Measurements from ENCODE around the gene CD200. TPM values are rescaled to one million over a fixed set of nuclear protein-coding genes. Genes with fewer than 3 reads are reported as not detected.
A peak's percentile ranks its signal among the peaks of the same experiment; 100 is the strongest.

CD200 gene
- total and polyA plus RNA-seq, 12 donors, result 1.3 to 20.7 (median 3.3) TPM; not detected in 1

DNA sequence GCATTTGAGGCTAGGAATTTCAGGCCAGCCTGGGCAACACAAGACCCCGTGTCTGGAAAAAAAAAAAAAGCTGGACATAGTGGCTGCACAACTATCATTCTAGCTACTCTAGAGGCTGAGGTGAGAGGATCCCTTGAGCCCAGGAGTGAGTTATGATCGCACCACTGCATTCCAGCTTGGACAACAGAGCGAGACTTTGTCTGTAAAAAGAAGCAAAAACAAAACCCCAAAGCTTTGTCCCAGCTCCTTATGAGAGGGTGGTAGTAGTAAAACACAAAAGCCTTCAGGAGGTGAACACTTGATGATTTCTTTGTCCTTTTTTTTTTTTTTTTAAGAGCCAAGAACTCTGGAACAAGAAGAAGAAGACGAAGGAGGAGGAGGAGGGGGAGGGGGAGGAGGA, 1.1 kb upstream of the CD200 start:
- Histone ChIP-seq H3K27me3 (no peaks in the 10 kb centered on the region), H3K4me3 (no peak overlapping the region), H3K4me1 (replicated peaks in 1 of 2) (no peaks in the 10 kb centered on the region), H3K36me3 (replicated peaks in 1 of 2) (no peaks in the 10 kb centered on the region), H3K9me3 (replicated peaks in 1 of 3) (peaks cover 0 to 5% (median 0%) of the 10 kb centered on the region in 3 donors), H3K27ac (no peak overlapping the region)
- 84 to 92% (median 90%) methylated on average over 4 of the region's 4 CpGs for WGBS, 4 donors
- TF ChIP-seq, protein P1, sequence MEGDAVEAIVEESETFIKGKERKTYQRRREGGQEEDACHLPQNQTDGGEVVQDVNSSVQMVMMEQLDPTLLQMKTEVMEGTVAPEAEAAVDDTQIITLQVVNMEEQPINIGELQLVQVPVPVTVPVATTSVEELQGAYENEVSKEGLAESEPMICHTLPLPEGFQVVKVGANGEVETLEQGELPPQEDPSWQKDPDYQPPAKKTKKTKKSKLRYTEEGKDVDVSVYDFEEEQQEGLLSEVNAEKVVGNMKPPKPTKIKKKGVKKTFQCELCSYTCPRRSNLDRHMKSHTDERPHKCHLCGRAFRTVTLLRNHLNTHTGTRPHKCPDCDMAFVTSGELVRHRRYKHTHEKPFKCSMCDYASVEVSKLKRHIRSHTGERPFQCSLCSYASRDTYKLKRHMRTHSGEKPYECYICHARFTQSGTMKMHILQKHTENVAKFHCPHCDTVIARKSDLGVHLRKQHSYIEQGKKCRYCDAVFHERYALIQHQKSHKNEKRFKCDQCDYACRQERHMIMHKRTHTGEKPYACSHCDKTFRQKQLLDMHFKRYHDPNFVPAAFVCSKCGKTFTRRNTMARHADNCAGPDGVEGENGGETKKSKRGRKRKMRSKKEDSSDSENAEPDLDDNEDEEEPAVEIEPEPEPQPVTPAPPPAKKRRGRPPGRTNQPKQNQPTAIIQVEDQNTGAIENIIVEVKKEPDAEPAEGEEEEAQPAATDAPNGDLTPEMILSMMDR (IDR thresholded peaks at IDR 0.05), result no peak
- TF ChIP-seq POLR2A (IDR thresholded peaks at IDR 0.05), result no peak
- no peak for DNase-seq
- intact Hi-C loops (cut with DNase I), result no loop called here

DNA sequence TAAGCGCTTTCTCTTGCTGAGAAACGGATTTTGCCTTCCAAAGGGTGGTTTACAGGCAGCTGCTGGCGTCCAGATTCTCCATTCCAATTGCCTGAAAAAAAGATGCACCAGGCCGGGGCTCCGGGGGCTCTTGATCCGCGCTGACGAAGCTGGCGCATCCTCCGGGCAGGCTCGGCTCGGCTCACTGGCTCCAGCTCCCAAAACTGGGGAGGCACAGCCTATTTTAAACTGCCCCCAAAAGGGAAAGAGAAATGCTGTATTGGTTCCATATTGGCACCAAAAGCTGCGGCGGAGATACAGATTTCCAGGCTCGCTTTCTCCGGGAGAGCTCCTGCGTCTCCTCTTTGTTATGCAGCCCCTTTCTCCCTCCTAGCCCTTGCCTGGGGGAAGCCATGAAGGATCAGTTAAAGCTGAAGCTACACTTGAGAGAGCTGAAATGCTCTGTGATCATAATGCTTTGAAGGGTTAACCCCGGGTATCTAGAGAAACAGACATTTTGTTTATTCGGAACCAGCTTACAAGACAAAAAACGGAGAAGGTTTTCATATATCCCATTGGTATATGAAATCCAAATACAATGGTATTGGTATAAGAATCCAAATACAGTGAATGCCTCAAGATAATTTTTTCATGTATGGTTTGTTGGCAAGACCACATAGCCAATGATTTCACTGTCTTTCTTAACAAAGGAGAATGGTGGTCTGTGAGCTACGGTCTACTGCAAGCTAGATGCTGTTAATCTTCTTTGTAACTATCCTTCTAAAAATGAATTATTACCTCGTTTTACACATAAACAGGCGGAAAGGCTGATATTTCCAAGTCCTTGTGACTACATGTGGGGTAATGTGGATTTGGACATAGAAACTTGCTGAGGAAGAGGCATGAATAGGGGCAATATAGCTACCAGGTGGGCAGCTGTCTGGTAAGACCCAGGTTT, 693 bp downstream of the CD200 start:
- TF ChIP-seq, protein P1 (IDR thresholded peaks at IDR 0.05), result no peak
- no peak for TF ChIP-seq POLR2A (IDR thresholded peaks at IDR 0.05)
- intact Hi-C loops (cut with DNase I), result no loop called here
- Histone ChIP-seq H3K4me3 (peak overlapping the region in 2 of 4 donors; percentile 4 to 41), H3K4me1 (replicated peaks in 1 of 2) (no peaks in the 10 kb centered on the region), H3K36me3 (replicated peaks in 1 of 2) (no peaks in the 10 kb centered on the region), H3K27me3 (no peaks in the 10 kb centered on the region), H3K9me3 (replicated peaks in 1 of 3) (peaks cover 0 to 5% (median 0%) of the 10 kb centered on the region in 3 donors), H3K27ac (peak overlapping the region in 2 of 5 donors; percentile 12 to 80)
- no peak for DNase-seq
- 8 to 51% (median 33%) methylated on average over 11 to 23 of the region's 23 CpGs for WGBS, 4 donors

DNA sequence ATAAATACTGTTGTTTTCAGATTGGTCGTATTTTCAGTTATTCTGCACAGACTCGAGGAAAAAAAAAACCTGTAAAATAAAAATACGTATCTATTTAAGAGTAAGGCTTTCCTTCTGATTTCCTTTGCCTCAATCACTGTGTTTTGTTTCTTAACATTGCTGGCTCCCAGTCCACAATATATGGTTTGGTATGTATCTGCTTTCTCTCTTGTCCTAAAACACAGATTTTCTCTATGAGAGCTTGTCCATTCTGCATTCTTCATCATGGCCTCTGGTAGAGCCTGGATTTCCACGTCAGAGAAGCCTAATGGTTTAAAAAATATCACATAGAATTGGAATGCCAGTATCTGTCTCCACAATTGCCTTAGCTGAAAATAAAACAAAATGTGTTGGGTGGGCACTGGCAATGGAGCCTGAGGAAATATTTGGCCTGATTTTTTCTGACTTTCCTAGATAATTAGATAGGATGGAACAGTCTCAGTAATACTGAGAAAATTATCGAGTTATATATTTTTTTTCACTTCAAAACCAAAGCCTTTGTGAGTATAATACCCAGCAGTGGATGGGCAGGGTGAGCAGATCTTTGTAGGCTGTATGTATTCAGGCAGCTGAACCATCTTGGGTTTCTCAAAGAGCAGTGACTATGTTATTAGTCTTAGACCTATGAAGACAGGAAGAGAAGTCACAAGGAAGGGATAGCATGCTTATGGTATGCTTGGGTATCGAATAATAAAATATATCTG, 1.9 kb downstream of the CD200 start:
- peak overlapping the region in 1 of 5 donors; percentile 80 for H3K27ac ChIP-seq
- TF ChIP-seq, protein P1 (IDR thresholded peaks at IDR 0.05), result no peak
- no peak for TF ChIP-seq POLR2A (IDR thresholded peaks at IDR 0.05)
- WGBS, 4 donors, result 49 to 63% (median 57%) methylated on average over 6 of the region's 6 CpGs

DNA sequence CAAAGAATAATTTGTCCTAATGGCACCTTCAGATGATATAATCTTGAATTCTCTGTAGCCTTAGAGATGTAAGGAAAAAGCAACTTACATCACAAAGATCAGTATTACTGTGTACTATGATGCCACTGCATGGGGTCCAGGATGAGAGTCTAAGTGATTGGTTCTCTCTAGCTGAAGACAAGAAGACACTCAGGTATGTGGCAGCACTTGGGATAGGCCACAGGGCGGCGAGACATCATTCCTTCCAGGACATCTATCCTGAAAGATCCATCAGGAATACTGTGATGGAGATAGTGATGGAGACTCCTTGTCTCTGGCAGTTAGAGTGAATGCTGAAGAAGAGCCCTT, 2.5 kb downstream of the CD200 start:
- TF ChIP-seq, protein P1 (IDR thresholded peaks at IDR 0.05), result no peak
- no peak for TF ChIP-seq POLR2A (IDR thresholded peaks at IDR 0.05)
- H3K4me1 ChIP-seq (replicated peaks in 1 of 2), result peaks cover 0 to 6% of the 10 kb centered on the region in 2 donors
- H3K27me3 ChIP-seq, result no peaks in the 10 kb centered on the region
- H3K9me3 ChIP-seq (replicated peaks in 1 of 3), result no peaks in the 10 kb centered on the region
- H3K36me3 ChIP-seq (replicated peaks in 1 of 2), result no peaks in the 10 kb centered on the region
- no peak overlapping the region for H3K4me3 ChIP-seq
- H3K27ac ChIP-seq, result peak overlapping the region in 1 of 5 donors; percentile 80
- intact Hi-C loops (cut with DNase I), result no loop called here
- no peak for DNase-seq
- WGBS, 4 donors, result 88 to 100% (median 95%) methylated on average over 2 of the region's 2 CpGs

More for the DNA sequence above, 1.9 kb downstream of the CD200 start:
- intact Hi-C loops (cut with DNase I), result no loop called here
- H3K27me3 ChIP-seq, result no peaks in the 10 kb centered on the region
- H3K36me3 ChIP-seq (replicated peaks in 1 of 2), result no peaks in the 10 kb centered on the region
- H3K9me3 ChIP-seq (replicated peaks in 1 of 3), result no peaks in the 10 kb centered on the region
- H3K4me3 ChIP-seq, result no peak overlapping the region
- H3K4me1 ChIP-seq (replicated peaks in 1 of 2), result peaks cover 0 to 6% of the 10 kb centered on the region in 2 donors
- no peak for DNase-seq

All from adrenal gland (tissue), 12 donors.